HG02678 (cell line): ENCODE data around the gene RSRP1.

Source experiments
- ATAC-seq: cut with Tn5 transposase; IDR thresholded peaks from one replicate; pipeline ENCODE4 v1.9.1; 2021; ENCODE audit warnings: mild to moderate bottlenecking, moderate library complexity; ENCODE audit not compliant: unreplicated experiment

Gene RSRP1

DNA sequence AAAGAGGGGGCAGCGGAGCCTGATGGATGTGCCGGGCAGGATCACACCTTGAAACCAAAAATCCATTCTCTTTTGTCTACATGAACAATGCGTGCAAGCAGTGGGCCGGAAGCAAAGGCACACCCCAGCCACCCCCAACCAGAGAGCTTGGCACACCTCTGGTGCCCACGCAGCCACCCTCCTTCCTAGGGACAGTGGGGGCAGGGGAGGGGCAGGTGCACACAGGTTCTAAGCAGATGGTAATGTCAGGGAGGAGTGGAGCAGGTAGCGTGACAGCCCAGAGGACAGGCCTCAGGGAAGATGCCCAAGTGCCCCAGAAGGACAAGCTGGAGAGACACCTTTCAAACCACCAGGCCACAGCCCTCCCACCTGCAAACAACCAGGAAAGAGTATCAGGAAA is 51.4 kb downstream of the RSRP1 start:
- no peak for ATAC-seq

DNA sequence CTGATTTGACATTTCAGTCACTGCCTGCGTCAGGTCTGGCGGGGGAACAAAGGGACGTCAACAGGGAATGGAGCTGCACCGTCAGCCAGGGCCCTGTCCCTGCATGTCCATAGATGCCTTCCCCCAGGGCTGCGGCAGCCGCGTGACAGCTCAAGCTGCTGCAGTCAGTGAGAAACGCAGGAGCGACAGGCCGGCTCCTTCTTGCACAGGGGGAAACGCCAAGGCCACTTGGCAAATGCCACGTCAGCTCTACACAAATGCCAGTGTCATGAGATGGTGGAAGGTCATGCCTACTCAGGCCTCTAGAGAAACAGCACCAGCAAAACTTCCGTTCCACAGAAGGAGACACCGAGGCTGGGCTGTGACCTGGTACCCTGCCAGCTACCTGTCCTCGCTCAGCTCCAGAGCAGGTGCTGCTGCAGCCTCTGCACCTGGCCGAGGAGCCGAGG is 52.7 kb downstream of the RSRP1 start:
- ATAC-seq: no peak

DNA sequence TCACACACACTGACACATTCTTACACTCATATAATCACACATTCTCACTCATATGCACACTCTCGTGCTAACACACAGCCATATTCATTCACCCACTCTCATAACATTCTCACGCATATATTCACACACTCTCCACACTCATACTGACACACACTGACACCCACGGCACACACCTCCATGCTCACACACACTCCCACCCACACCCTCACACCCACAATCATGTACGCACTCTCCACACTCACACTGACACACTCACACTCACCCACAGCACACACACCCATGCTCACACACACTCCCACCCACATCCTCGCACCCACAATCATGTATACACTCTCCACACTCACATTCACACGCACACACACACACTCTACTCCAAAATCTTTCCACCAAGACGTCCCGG is 53.2 kb downstream of the RSRP1 start:
- no peak for ATAC-seq

DNA sequence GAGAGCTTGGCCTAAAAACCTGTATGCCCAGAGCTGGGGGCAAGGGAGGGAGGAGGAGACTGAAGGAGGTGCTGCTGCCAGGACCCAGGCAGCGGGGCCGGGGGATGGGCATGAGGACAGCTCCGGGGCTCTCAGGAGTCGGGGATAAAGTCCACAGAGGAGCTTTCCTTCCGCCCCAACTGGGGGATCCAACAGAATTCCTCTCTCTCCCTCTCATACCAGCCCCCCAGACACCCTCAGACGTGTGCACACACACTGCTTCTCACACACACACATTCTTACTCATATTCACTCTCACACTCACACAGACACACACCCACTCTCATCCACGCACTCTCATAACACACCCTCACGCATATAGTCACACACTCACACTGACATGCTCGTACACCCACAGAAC is 54.0 kb downstream of the RSRP1 start:
- no peak for ATAC-seq
